ENCODE results near the gene DNAJC1.

Gene DNAJC1

GRCh38 chr10:21758696-21759095 is 244.8 kb downstream of the DNAJC1 start:
- DNase-seq (ENCODE audit: low read depth) = no peak

GRCh38 chr10:21758239-21758638 is 245.3 kb downstream of the DNAJC1 start:
- no peak for DNase-seq (ENCODE audit: low read depth)

GRCh38 chr10:21757185-21757901 is 246.2 kb downstream of the DNAJC1 start:
- DNase-seq (ENCODE audit: low read depth) = peak; percentile 25

- no peak for DNase-seq (ENCODE audit: low read depth)
Observed at GRCh38 chr10:21756707-21757106, 246.8 kb downstream of the DNAJC1 start.

- DNase-seq (ENCODE audit: low read depth) = no peak
Observed at GRCh38 chr10:21754410-21755011, 249.0 kb downstream of the DNAJC1 start.

- no peak for DNase-seq (ENCODE audit: low read depth)
Observed at GRCh38 chr10:21753497-21754270, 249.8 kb downstream of the DNAJC1 start.

- no peak for DNase-seq (ENCODE audit: low read depth)
Observed at GRCh38 chr10:21751341-21752310, 251.9 kb downstream of the DNAJC1 start.

GRCh38 chr10:21750424-21750823 is 253.1 kb downstream of the DNAJC1 start:
- no peak for DNase-seq (ENCODE audit: low read depth)

- DNase-seq (ENCODE audit: low read depth) = no peak
Observed at GRCh38 chr10:21749788-21750187, 253.7 kb downstream of the DNAJC1 start.

- DNase-seq (ENCODE audit: low read depth) = no peak
Observed at GRCh38 chr10:21747809-21748208, 255.7 kb downstream of the DNAJC1 start.

GRCh38 chr10:21746118-21746517 is 257.4 kb downstream of the DNAJC1 start:
- no peak for DNase-seq (ENCODE audit: low read depth)

- peak; percentile 9 for DNase-seq (ENCODE audit: low read depth)
Observed at GRCh38 chr10:21744223-21744622, 259.3 kb downstream of the DNAJC1 start.

- no peak for DNase-seq (ENCODE audit: low read depth)
Observed at GRCh38 chr10:21742740-21743412, 260.7 kb downstream of the DNAJC1 start.

GRCh38 chr10:21740989-21741388 is 262.5 kb downstream of the DNAJC1 start:
- no peak for DNase-seq (ENCODE audit: low read depth)

- DNase-seq (ENCODE audit: low read depth) = no peak
Observed at GRCh38 chr10:21737106-21737505, 266.4 kb downstream of the DNAJC1 start.

GRCh38 chr10:21733710-21734109 is 269.8 kb downstream of the DNAJC1 start:
- no peak for DNase-seq (ENCODE audit: low read depth)

GRCh38 chr10:21732067-21732772 is 271.3 kb downstream of the DNAJC1 start:
- DNase-seq (ENCODE audit: low read depth) = peak; percentile 82

GRCh38 chr10:21728618-21729017 is 274.9 kb downstream of the DNAJC1 start:
- DNase-seq (ENCODE audit: low read depth) = no peak

GRCh38 chr10:21727452-21728168 is 275.9 kb downstream of the DNAJC1 start:
- DNase-seq (ENCODE audit: low read depth) = peak; percentile 47
